HepG2 (cell line): ENCODE results near the gene PIP5K1C.

Source experiments
- EHMT2 ChIP-seq: fragments of 200-600 bp; sonication (generic); IDR thresholded peaks from 2 replicates; pipeline ENCODE4 v1.7.0; 2017; ENCODE audit warnings: antibody characterized with exemption, low read depth, low read length, borderline replicate concordance
- RAD21 ChIP-seq: fragments of 450-650 bp; formaldehyde crosslinking; IDR thresholded peaks from 2 replicates; pipeline ENCODE4 v1.5.0; 2020; ENCODE audit warnings: mild to moderate bottlenecking
- ZNF644 ChIP-seq: IDR thresholded peaks from 2 replicates; pipeline ENCODE4 v1.6.1; 2016; ENCODE audit warnings: low read depth

DNA sequence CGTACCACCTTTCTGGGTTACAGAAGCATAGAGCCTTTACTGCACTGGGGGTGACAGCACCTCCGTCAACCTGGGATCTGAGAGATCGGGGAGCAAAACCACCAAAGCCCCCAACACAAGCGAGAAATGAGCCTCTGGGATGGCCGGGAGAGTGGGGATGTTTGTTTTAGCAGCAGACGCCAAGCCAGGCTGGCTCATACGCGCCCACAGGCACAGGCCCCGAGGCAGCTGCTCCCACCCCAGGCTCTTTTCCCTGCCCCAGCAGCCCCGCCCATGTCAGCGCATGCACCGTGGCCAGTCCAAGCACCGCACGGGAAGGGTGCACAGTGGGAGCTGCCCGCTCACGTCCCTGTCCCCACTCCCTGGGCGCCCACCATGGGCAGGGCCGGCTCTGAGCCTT lies 8.5 kb downstream of the PIP5K1C start:
- TF ChIP-seq EHMT2 (no peak), RAD21 (CRISPR knock-in tag) (no peak), ZNF644 (no peak)
